NCI-H2196 (cell line): ENCODE data around the gene CDKN2AIP.

ENCODE experiments used
- DNase-seq: peaks from one replicate; lab custom pipeline; 2025; ENCODE audit not compliant: unreplicated experiment; lab: John Stamatoyannopoulos, UW

CDKN2AIP gene, protein sequence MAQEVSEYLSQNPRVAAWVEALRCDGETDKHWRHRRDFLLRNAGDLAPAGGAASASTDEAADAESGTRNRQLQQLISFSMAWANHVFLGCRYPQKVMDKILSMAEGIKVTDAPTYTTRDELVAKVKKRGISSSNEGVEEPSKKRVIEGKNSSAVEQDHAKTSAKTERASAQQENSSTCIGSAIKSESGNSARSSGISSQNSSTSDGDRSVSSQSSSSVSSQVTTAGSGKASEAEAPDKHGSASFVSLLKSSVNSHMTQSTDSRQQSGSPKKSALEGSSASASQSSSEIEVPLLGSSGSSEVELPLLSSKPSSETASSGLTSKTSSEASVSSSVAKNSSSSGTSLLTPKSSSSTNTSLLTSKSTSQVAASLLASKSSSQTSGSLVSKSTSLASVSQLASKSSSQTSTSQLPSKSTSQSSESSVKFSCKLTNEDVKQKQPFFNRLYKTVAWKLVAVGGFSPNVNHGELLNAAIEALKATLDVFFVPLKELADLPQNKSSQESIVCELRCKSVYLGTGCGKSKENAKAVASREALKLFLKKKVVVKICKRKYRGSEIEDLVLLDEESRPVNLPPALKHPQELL

DNA sequence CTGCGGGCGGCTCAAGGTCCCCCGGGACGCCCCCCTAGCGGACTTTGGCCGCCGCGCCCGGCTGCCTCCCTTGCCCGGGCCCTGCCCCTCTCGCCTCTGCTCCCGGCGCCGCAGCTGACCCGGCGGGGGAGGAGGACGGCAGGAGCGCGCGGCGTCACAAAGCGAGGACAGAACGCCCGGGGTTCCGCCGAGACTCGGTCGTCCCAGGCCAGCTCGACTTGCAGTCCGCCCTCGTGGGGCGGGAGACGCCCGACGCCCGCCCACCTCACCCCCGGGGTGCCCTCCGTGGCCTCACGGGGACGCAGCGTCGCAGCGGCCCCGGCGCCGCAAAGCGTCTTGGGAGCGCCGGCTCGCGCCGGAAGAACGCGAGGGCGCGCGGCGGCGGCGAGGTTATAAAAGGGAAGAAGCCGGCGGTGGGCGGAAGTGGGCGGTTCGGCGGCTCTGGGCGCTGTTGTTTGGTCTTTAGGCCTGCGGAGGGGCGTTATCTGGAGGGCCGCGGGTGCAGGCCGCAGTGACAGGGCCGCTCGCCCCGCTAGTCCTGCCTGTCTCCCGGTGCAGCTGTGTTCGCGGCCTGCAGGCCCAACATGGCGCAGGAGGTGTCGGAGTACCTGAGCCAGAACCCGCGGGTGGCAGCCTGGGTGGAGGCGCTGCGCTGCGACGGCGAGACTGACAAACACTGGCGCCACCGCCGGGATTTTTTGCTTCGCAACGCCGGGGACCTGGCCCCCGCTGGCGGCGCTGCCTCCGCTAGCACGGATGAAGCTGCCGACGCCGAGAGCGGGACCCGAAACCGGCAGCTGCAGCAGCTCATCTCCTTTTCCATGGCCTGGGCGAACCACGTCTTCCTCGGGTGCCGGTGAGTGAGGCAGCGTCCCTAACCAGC is at the start of gene CDKN2AIP:
Gene CDKN2AIP (plus strand): TSS at position 423 of the 883 bp plus-strand sequence. CDS start 162 bp downstream, at position 585.
- DNase-seq: peak; percentile 85

DNA sequence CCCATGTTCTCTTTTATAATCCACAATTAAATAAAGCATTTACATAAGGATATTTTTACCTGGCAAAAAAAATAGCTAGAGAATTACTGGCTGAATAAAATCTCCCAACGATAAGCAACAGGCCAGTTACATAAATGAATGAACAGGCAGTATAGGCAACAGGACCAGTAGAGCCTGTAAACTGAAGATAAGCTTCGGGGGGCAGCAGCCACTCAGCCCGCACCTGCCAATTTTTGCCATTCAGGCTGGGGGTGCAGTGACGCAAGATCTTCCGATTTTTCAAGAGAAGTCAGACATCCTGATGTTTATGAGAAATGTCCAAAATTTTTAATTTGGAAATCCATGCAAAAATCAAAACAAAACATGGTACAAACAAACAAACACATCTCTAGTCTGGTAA is 49.0 kb upstream of the CDKN2AIP start:
- no peak for DNase-seq

DNA sequence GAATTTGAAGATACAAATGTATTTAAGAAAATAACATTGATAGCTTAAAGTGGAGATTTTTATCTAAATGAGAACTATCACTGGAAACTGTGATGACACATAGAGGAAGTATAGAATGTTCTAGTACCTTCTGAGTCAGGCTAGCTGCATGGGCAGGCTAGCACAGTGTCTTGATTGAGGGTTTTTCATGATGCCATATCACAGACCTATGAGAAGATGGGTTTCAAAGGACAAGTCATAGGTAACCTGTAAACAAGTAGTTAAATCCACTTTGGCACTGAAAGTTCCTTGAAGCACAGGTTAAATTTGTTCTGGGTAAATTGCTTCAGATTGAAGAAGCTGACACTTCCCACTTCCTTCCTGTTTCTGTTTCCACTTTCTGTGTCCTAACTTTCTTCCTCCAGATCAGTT is 48.2 kb upstream of the CDKN2AIP start:
- DNase-seq: no peak

DNA sequence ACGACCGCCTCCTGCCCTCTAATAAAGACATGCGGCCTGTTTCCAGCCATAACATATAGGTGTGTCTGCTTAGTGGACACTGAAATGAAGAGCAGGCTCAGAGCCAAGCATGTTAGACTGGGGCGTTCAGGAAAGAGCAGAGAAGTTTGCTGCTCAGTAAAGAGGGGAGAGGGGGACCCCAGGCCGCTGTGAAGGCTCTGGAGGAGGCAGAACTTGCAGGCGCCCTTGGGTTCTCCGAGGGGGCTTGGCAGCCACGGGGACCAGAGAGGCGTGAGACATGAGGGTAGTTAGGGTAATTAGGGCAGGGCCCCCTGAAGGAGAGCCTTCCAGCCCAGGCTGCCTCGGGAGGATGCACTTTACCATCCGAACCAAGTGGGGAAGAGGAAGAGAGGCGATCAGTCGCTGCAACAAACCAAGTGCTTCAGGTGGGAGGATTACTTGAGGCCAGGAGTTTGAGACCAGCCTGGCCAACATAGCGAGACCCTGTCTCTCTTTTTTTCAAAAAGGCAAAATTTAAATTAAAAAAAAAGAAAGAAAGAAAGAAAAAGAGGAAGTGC is 46.6 kb upstream of the CDKN2AIP start:
- no peak for DNase-seq

DNA sequence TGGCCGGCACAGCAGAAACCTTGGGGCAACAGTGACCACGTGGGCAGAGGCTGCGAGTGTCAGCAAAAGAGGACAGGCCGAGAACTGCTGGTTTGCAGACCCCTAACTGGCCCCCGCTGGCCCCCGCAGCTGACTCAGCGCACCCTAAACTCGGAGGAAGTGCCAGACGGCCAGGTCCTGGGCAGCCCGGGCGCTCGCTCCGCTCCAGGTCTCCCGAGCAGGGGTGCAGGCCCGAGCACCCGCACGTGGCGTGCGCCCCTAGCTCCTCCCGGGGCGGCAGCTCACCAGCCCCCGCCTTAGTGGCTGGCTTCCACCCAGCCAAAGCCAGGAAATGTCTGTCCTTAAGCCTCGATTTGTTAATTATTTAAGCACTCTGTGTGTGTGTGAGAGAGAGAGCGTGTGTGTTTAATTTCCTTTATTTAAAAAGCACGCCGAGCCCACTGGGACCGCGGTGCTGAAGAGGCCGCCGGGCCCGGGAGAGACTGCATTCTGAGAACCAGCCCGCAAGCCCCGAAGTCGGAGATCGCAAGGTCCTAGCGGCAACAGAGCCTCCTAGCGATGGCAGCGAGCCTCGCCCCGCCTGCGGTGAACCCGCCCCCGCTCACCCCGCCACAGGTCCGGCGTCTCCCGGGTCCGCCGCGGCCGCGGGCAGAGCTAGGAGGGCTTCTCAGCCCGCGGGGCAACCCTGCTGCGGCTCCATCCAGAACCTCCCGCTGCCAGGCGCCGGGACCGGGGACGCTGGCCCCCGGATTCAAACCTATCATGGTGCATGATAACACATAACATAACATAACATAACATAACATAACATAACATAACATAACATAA is 45.9 kb upstream of the CDKN2AIP start:
- DNase-seq: peak; percentile 22

DNA sequence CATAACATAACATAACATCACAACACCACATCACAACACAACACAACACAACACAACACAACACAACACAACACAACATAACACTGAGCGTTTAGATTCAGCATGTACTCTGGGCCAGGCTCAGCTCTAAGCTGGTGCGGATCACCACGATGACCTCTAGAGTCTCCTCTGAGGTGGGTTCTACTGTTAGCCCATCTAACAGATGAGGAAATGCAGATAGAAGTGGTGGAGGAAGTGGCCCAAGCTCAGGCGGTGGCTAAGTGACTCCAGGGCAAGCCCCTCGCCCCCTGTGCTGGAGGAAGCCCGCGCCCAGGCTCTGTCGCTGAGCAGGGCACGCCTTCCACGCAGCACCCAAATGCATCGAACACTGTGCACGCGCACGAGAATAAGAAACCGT is 45.3 kb upstream of the CDKN2AIP start:
- no peak for DNase-seq

DNA sequence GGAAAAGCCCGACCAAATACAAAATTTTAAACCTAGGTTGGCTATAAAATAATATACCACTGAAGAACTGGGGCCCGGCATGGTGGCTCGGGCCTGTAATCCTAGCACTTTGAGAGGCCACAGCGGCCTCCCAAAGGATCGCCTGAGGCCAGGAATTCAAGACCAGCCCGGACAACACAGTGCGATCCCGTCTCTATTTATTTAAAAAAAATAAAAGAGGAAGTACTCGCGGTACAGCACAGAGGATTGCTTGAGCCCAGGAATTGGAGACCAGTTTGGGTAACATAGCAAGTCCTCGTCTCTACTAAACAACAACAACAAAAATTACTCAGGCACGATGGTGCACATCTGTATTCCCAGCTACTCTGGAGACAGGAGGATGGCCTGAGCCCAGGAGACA is 44.8 kb upstream of the CDKN2AIP start:
- no peak for DNase-seq

DNA sequence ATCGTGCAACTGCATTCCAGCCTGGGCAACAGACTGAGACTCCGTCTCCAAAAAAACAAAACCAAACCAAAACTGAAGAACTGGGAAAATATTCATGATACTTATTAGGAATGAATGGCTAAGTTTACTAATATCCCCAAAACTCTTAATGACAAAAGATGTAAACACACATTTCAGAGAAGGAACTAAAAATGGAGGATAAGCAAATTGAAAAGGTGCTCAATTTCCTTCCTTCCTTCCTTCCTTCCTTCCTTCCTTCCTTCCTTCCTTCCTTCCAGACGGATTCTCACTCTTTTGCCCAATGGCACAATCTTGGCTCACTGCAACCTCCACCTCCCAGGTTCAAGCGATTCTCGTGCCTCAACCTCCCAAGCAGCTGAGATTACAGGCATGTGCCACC is 44.4 kb upstream of the CDKN2AIP start:
- DNase-seq: no peak

DNA sequence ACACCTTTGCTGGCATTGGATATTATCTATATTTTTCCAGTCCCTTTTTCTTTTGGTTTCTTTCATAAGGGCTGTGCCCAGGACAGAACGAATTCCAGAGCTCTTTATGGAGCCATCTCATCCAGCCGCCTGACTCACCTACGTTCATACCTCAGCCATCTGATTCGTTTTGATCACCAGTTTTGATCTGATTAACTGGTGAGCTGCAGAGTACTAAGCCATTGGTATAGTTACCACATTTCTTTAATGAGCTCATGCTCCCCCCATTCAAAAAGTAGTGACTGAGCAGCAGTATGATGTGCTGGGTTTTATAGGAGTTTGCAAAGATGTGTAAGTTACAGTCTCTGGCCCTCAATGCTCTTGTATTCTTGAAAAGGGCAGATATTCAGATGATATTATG is 43.0 kb upstream of the CDKN2AIP start:
- DNase-seq: no peak

DNA sequence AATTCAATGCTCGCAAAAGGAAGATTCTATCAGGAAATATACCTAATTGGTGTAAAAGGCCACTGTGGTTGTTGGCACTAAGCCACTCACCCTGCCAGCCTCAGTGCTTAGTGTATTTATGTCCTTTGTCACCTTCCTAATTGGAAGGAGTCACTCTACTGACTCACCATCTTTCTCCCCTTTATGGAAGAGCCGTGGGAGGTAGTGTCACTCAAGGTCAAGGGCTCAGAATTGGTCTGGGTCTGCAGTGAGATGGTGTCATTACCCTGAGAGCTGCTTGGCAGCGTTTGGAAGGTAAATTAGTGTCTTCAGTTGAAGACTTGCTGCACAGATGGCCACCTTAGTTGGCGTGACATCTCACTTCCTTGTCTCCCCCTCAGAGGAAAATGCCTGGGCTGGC is 41.7 kb upstream of the CDKN2AIP start:
- DNase-seq: no peak

DNA sequence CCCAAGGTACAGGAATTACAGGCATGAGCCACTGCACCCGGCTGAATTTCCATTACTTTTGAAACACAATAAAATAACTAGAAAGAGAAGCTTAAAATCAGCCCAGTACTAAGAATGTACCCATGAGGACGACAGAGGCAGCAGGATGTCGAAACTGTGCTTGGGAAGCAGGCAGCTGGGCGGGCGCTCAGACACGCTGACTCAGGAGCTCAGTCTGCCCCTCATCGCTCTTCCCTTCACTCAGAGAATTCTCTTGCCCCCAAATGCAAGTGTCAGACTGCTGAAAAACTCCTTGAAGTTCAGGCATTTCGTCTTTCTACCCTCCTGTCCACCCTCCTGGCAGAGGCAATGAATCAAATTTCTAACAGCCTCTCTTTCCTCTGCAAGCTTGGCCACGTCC is 41.0 kb upstream of the CDKN2AIP start:
- DNase-seq: no peak

DNA sequence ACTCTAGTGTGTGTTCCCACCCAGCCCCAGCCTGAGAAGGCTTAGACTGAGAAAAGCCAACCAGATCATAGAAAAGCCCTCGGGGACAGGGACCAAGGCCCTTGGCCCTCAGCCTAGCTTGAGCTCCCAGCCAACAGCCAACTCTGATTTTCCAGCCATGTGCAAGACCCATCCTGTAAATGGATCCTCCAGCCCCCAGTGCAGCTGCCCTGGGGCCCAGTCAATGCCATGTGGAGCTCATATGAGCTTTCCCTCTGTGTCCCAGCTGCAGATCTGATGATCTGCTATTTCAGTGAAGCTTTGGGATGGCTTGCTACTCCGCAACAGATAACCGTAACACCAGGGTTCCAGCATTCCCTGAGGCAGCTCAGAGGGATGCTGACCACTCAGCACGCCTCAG is 40.5 kb upstream of the CDKN2AIP start:
- DNase-seq: no peak

DNA sequence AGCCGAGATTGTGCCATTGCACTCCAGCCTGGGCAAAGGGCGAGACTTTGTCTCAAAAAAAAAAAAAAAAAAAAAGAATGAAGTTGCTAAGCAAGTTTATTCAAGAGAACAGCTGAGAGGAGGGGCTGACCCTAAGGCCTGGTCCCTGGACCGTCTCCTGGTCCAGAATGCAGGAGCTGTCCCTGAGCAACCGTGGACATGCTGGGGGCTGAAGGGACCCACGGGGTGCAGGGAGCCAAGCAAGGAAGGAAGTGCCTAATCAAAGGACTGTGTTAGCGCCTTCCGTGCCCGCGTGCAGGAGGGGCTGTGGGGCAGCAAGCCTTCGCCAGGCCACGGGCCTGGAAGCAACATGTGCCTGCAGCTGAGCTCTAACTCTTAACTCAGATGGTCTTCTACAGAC is 39.1 kb upstream of the CDKN2AIP start:
- DNase-seq: no peak

DNA sequence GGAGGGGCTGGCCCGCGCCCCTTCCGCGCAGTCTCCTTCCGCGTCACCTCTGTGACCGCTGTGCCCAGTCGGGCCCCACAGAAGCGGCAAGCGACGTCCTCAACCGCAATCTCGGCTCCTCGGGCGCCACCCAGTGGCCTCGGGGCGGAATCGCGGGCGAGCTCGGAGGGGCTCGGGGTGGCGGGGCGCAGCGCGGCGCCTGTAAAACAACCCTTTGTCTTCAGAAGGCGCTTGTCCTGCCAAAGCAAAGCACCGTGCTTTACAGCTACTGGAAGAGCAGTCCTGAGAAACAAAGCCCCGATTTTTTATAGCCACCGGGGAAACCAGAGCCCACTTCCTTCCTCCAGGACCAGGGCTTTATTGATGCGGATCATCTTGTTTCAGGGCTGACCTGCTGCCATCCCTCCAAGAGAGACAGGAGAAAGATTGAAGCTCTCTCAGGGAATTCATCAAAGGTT is 37.3 kb upstream of the CDKN2AIP start:
- peak; percentile 56 for DNase-seq

DNA sequence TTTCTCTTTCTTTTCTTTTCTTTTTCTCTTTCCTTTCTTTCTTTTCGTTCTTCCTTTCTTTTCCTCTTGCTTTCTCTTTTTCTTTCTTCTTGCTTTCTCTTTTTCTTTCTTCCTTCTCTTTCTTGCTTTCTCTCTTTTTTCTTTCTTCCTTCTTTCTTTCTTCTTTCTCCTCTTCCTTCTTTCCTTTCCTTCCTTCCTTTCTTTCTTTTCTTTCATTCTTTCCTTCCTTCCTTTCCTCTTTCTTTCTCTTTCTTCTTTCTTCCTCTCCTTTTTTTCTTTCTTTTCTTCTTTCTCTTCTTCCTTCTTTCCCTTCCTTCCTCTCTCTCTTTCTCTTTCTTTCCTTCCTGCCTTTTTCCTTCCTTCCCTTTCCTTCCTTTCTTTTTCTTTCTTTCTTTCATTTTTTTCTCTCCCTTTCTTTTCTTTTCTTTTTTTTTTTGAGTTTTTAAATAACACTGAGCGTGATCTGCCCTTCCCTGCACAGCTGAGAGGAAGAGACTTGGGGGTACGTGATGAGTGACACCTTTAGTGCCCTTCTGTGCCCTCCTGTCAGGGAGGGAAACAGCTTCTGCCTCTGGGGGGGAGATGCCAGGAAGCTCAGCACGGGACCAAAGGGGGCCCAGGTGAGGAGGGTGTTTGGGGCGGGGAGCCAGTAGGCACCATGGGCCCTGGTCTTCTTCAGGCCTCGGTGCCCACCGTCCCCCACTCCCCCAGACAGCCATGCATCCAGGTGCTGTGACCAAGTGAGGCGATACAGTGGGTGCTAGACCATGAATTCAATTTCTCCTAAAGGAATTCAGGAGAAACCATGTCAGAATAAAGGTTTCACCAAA is 36.6 kb upstream of the CDKN2AIP start:
- no peak for DNase-seq

DNA sequence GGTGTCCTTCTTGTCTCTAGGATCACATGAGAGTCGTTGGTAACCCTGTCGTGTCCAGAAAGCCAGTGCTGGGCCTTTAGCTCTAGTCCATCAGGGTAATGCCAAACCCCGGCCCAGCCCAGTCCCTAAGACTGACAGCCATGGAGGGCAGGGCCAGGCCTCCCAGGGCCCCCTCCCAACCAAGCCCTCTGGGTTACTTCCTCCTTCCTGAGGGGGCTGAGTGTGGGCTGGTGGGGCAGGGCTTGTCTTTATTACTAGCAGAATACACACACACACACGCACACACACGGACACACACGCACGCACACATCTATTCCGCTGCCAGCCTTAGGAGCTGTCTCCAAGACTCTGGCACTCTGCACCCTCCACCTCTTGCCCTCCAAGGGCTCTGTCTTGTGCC is 35.6 kb upstream of the CDKN2AIP start:
- no peak for DNase-seq

DNA sequence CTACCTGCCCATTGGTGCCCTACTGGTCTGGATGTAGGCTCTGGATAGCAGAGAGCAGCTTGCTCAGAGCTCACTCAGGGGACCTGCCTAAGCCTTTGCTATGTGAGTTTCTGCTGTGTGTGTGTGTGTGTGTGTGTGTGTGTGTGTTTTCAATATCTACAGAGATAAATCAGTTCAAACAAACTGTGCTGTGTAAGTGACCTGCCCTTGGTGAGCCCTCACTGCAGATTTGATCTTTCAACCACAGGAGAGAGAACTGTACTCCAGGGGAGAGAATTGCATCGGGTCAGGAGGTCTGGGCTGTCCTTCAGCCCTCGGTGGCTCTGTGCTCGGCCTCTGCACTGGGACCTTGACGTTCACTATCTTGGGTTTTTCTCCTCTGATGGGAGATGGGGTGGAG is 35.0 kb upstream of the CDKN2AIP start:
- DNase-seq: no peak

DNA sequence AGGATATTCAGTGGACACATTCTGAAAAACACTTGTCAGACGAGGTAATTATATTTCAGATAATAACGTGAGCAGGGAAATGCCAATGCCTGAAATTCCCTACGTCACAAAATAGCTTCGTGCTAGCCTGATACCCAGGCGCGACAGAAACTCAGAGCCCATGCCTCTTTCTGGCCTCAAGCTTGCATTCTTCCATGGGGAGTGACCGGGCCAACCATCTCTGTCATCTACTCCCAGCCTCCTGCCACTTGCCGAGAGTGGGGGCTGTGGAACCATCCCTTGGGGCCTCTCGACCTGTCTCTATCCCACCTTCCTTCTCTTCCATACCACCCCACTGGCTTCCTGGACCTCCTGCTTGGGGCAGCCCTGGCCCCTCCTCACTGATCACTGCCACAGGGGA is 34.5 kb upstream of the CDKN2AIP start:
- DNase-seq: no peak

DNA sequence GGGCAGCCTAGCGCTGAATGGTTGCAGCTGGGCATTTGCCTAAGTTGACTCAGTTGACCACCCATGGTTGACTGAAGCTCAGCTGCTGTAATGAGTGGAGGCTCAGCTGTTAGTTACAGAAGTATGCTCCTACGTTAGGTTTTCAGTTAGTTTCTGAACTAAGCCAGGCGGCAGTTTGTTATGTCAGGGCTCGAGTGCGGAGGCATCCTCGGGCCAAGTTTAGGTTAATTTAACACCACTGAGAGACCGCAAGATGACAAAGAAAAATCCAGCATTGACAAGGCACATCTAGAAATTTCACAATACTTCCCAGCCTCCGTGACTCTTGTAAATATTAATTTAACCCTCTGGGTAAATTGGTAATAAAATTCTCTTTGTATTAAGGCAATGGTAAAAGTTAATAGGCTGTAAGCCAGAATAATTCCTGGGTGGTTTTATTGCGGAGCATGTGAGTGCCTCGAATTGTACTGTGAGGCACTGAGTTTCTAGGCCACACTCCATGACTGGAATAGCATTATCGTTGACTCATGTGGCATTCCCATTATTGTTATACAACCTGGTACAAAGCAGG is 33.1 kb upstream of the CDKN2AIP start:
- DNase-seq: no peak
